A549 (cell line): Measurements from ENCODE around the gene PODXL2. TPM values are rescaled to one million over a fixed set of nuclear protein-coding genes. Genes with fewer than 3 reads are reported as not detected.
"Not testable (repeated sequence)": the region's sequence is repeated elsewhere in the genome, so short reads cannot be mapped to it uniquely, and the experiment has no call there.

ENCODE experiments used
- ATAC-seq, 2 experiments: fragments of 200-7000 bp in 1 of 2; fragments of >200 bp in 1 of 2; cut with Nextera tagmentation in 1 of 2; cut with Tn5 transposase in 1 of 2; 3 replicates each; pipeline versions ENCODE4 v1.8.0 to v1.9.1; 2018 to 2020; ENCODE audit warnings: mild to moderate bottlenecking in 1 of 2, moderate library complexity in 1 of 2
- CTCF ChIA-PET: fragments of 300-600 bp; sonication (Branson Sonifier 250); formaldehyde crosslinking; extraction: SDS; loops from one replicate; lab custom pipeline; 2021; ENCODE audit warnings: antibody characterized with exemption, inconsistent platforms; lab: Yijun Ruan, JAX
- POLR2A ChIA-PET: fragments of 350-600 bp; formaldehyde crosslinking; extraction: SDS; loops from one replicate; lab custom pipeline; 2021; ENCODE audit warnings: antibody characterized with exemption, inconsistent platforms; lab: Yijun Ruan, JAX
- DNase-seq, 2 experiments: peaks; one replicate each; pipeline versions ENCODE4 v3.0.0 to v3.0.0-alpha.2; 2011 to 2016; ENCODE audit warnings: low read depth in 1 of 2, low spot score in 1 of 2
- FAIRE-seq: peaks from 2 replicates; lab custom pipeline; 2011; peaks lifted over from hg19 to GRCh38; lab: Jason Lieb, UNC
- H3K27ac ChIP-seq, 2 experiments: fragments of >200 bp; sonication (Bioruptor Twin); formaldehyde crosslinking; 3 replicates each; pipeline ENCODE4 v1.5.1; 2016 to 2017
- H3K4me1 ChIP-seq: fragments of >200 bp; sonication (Bioruptor Twin); formaldehyde crosslinking; 3 replicates; pipeline ENCODE4 v1.6.1; 2016
- H3K4me2 ChIP-seq: fragments of >200 bp; sonication (Bioruptor Twin); formaldehyde crosslinking; 3 replicates; pipeline ENCODE4 v1.6.1; 2016
- H3K4me3 ChIP-seq: fragments of >200 bp; sonication (Bioruptor Twin); formaldehyde crosslinking; 3 replicates; pipeline ENCODE4 v1.5.1; 2016
- H3K9me3 ChIP-seq: fragments of >200 bp; sonication (Bioruptor Twin); formaldehyde crosslinking; 3 replicates; pipeline ENCODE4 v1.6.1; 2016
- ATOH8 ChIP-seq: fragments of 250-450 bp; sonication (Bioruptor Pico); IDR thresholded peaks from 2 replicates; pipeline ENCODE4 v1.5.0; 2020; ENCODE audit warnings: low read depth, mild to moderate bottlenecking, moderate library complexity
- CHD2 ChIP-seq: fragments of 150-350 bp; IDR thresholded peaks from 2 replicates; pipeline ENCODE4 v1.6.1; 2014; ENCODE audit warnings: low read length; ENCODE audit not compliant: partially characterized antibody
- EHF ChIP-seq: fragments of 250-450 bp; sonication (Bioruptor Pico); IDR thresholded peaks from 2 replicates; pipeline ENCODE4 v1.5.0; 2020; ENCODE audit warnings: mild to moderate bottlenecking
- EHMT2 ChIP-seq: fragments of 200-600 bp; sonication (generic); IDR thresholded peaks from 2 replicates; pipeline ENCODE4 v1.6.1; 2016; ENCODE audit warnings: antibody characterized with exemption, low read depth, mild to moderate bottlenecking, moderate library complexity
- EP300 ChIP-seq, 2 experiments: fragments of >200 bp; sonication (Bioruptor Twin); formaldehyde crosslinking; IDR thresholded peaks; 2 replicates in 1 of 2; 3 replicates in 1 of 2; pipeline ENCODE4 v1.6.1; 2016 to 2017
- ESRRA ChIP-seq: fragments of 150-350 bp; IDR thresholded peaks from 2 replicates; pipeline ENCODE4 v1.6.1; 2014; ENCODE audit warnings: mild to moderate bottlenecking, low read length, borderline replicate concordance
- FOSB ChIP-seq: fragments of 250-450 bp; sonication (Bioruptor Pico); IDR thresholded peaks from 2 replicates; pipeline ENCODE4 v1.5.0; 2020; ENCODE audit warnings: mild to moderate bottlenecking, moderate library complexity
- FOSL2 ChIP-seq, 2 experiments: fragments of 450-650 bp in 1 of 2; fragments of >200 bp in 1 of 2; sonication (Bioruptor Twin) in 1 of 2; formaldehyde crosslinking; IDR thresholded peaks; 2 replicates each; pipeline versions ENCODE4 v1.5.0 to v1.6.1; 2016 to 2020; ENCODE audit warnings: mild to moderate bottlenecking in 1 of 2, moderate library complexity in 1 of 2
- JUN ChIP-seq, 2 experiments: fragments of >200 bp; sonication (Bioruptor Twin); formaldehyde crosslinking; IDR thresholded peaks; 2 replicates in 1 of 2; 3 replicates in 1 of 2; pipeline ENCODE4 v1.6.1; 2016 to 2017
- KDM1A ChIP-seq: fragments of 200-600 bp; sonication (generic); IDR thresholded peaks from 2 replicates; pipeline ENCODE4 v1.6.1; 2016; ENCODE audit warnings: low read depth, mild to moderate bottlenecking
- MAFK ChIP-seq: fragments of 450-650 bp; IDR thresholded peaks from 2 replicates; pipeline ENCODE4 v1.6.1; 2014; ENCODE audit not compliant: partially characterized antibody
- MYC ChIP-seq: IDR thresholded peaks from 2 replicates; pipeline ENCODE4 v1.6.1; 2012; ENCODE audit warnings: mild to moderate bottlenecking, inconsistent platforms, low read length, improper control_type of control experiment, borderline replicate concordance
- PHF8 ChIP-seq: fragments of 200-600 bp; sonication (generic); IDR thresholded peaks from 2 replicates; pipeline ENCODE4 v1.6.1; 2016; ENCODE audit warnings: low read depth, mild to moderate bottlenecking, antibody characterized with exemption, moderate library complexity, borderline replicate concordance
- POLR2AphosphoS2 ChIP-seq: conservative IDR thresholded peaks from 2 replicates; pipeline ENCODE4 v1.6.1; 2012; ENCODE audit warnings: low read length, improper control_type of control experiment, inconsistent platforms
- RAD21 ChIP-seq, 2 experiments: fragments of >200 bp in 1 of 2; sonication (Bioruptor Twin) in 1 of 2; formaldehyde crosslinking in 1 of 2; IDR thresholded peaks in 1 of 2; conservative IDR thresholded peaks in 1 of 2; 2 replicates in 1 of 2; 3 replicates in 1 of 2; pipeline ENCODE4 v1.6.1; 2012 to 2018; ENCODE audit warnings: inconsistent platforms in 1 of 2
- REST ChIP-seq: fragments of 200-600 bp; sonication (generic); IDR thresholded peaks from 2 replicates; pipeline ENCODE4 v1.6.1; 2016; ENCODE audit warnings: antibody characterized with exemption, mild to moderate bottlenecking, moderate library complexity
- TFCP2L1 ChIP-seq: fragments of 250-450 bp; sonication (Bioruptor Pico); IDR thresholded peaks from 2 replicates; pipeline ENCODE4 v1.5.0; 2021; ENCODE audit warnings: mild to moderate bottlenecking
- TP53 ChIP-seq: fragments of 250-450 bp; sonication (Bioruptor Pico); IDR thresholded peaks from 2 replicates; pipeline ENCODE4 v1.5.0; 2021; ENCODE audit warnings: mild to moderate bottlenecking, moderate library complexity
- ZFP36 ChIP-seq: fragments of 450-650 bp; IDR thresholded peaks from 2 replicates; pipeline ENCODE4 v1.6.1; 2014; ENCODE audit warnings: borderline replicate concordance; ENCODE audit not compliant: partially characterized antibody
- WGBS: methylation state at CpG from one replicate; pipeline ENCODE4 v1.1.6; 2017; ENCODE audit errors: missing lambda C conversion rate; 5-methylcytosine and 5-hydroxymethylcytosine counted together
- polyA plus RNA-seq, 4 experiments: library from polyadenylated mRNA; depleted of rRNA in 3 of 4; stranded (reverse); fragments of >200 nt; fragmentation: RNase III in 1 of 4; extraction: RNeasy Plus Mini Kit Qiagen cat#74134 plus additional on column Dnase treatment in 1 of 4; gene quantifications; 2 replicates in 3 of 4; 3 replicates in 1 of 4; pipeline ENCODE4 v1.2.3, GENCODE V29; 2011 to 2017
- TF ChIP-seq, protein P1 (sequence below): fragments of 250-450 bp; sonication (Bioruptor Pico); IDR thresholded peaks from 2 replicates; pipeline ENCODE4 v1.5.0; 2021; ENCODE audit warnings: mild to moderate bottlenecking, moderate library complexity, borderline replicate concordance
- TF ChIP-seq, protein P2 (sequence below): IDR thresholded peaks from 2 replicates; pipeline ENCODE4 v1.6.1; 2012

The PODXL2 gene
- polyA plus RNA-seq, 2 of the 4 experiments (the other 2 are of a cell fraction) = 4.2 to 5.5 TPM

- no peak for TF ChIP-seq FOSL2 (IDR thresholded peaks at IDR 0.05)
- no peak for TF ChIP-seq FOSL2 (CRISPR knock-in tag; IDR thresholded peaks at IDR 0.05)
- TF ChIP-seq MAFK = peak; percentile 41
- TF ChIP-seq CHD2 = no peak
- TF ChIP-seq FOSB (CRISPR knock-in tag) = no peak
- TF ChIP-seq ZFP36 = no peak
- TF ChIP-seq POLR2AphosphoS2 = no peak
- no peak for TF ChIP-seq KDM1A
Observed at GRCh38 chr3:127652246-127652995, 23.4 kb downstream of the PODXL2 start (continued).

DNA sequence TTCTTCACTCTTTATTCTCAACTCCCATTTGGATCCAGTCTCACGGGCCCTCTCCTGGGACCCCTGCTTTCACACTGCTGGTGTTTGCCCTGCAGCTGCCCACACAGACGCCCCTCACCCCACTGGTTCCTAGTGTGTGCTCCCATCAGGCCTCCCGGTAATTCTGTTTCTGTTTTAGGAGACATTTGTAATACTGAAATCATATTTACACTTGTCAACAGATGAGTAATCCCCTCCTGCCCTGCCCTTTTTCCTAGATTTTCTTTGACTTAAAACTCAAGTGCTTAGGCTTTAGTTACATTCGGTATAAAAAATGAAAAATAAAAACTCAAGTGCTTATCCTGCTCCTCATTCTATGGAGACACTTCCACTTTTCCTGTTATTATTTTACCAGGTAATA, 25.4 kb downstream of the PODXL2 start:
- peaks cover 28% of the 10 kb centered on the region for H3K4me1 ChIP-seq
- TF ChIP-seq TP53 (CRISPR knock-in tag) = no peak
- no peak for TF ChIP-seq PHF8
- no peak for TF ChIP-seq TFCP2L1
- no peak for TF ChIP-seq JUN (IDR thresholded peaks at IDR 0.05)
- no peak for TF ChIP-seq ZFP36
- no peak for TF ChIP-seq EP300 (IDR thresholded peaks at IDR 0.05)
- no peak for TF ChIP-seq ATOH8
- TF ChIP-seq MYC = no peak
- TF ChIP-seq ESRRA = no peak
- no peak for TF ChIP-seq EHF (CRISPR knock-in tag)
- no peak for TF ChIP-seq FOSB (CRISPR knock-in tag)
- TF ChIP-seq RAD21 (conservative IDR thresholded peaks at IDR 0.05 in 1 of 2, IDR thresholded peaks at IDR 0.05 in 1 of 2) = no peak
- no peak for TF ChIP-seq EHMT2
- TF ChIP-seq, protein P1, sequence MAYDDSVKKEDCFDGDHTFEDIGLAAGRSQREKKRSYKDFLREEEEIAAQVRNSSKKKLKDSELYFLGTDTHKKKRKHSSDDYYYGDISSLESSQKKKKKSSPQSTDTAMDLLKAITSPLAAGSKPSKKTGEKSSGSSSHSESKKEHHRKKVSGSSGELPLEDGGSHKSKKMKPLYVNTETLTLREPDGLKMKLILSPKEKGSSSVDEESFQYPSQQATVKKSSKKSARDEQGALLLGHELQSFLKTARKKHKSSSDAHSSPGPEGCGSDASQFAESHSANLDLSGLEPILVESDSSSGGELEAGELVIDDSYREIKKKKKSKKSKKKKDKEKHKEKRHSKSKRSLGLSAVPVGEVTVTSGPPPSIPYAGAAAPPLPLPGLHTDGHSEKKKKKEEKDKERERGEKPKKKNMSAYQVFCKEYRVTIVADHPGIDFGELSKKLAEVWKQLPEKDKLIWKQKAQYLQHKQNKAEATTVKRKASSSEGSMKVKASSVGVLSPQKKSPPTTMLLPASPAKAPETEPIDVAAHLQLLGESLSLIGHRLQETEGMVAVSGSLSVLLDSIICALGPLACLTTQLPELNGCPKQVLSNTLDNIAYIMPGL (CRISPR knock-in tag) = no peak
- TF ChIP-seq, protein P2, sequence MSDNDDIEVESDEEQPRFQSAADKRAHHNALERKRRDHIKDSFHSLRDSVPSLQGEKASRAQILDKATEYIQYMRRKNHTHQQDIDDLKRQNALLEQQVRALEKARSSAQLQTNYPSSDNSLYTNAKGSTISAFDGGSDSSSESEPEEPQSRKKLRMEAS = no peak
- no peak for TF ChIP-seq REST
- ATAC-seq = no peak
- ChIA-PET CTCF (no interaction called here), POLR2A (no interaction called here)
- peak overlapping the region; percentile 38 to 67; a peak in 3 of 6 replicates for H3K27ac ChIP-seq
- no peak for DNase-seq
- H3K4me2 ChIP-seq = peak overlapping the region; percentile 60
- FAIRE-seq = no peak
- 22% methylated on average over 4 of the region's 4 CpGs for WGBS
- H3K4me3 ChIP-seq = no peak overlapping the region
- H3K9me3 ChIP-seq = no peaks in the 10 kb centered on the region

DNA sequence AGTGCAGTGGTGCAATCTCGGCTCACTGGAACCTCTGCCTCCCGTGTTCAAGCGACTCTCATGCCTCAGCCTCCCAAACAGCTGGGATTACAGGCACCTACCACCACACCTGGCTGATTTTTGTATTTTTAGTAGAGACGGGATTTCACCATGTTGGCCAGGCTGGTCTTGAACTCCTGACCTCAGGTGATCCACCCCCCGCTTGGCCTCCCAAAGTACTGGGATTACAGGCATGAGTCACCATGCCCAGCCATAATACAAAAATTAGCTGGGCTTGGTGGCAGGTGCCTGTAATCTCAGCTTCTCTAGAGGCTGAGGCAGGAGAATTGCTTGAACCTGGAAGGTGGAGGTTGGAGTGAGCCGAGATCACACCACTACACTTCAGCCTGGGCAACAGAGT, 26.0 kb downstream of the PODXL2 start:
- Histone ChIP-seq H3K4me1 (peaks cover 28% of the 10 kb centered on the region), H3K27ac (peak overlapping the region in 1 of 2 experiments; percentile 67; a peak in 2 of 6 replicates), H3K4me2 (peak overlapping the region; percentile 60)
- POLR2A ChIA-PET, ATAC-seq, DNase-seq, FAIRE-seq, H3K4me3 ChIP-seq, H3K9me3 ChIP-seq: not testable (repeated sequence)
- CTCF ChIA-PET = interaction anchor here (1.1 kb wide), 1 partner anchor 14 kb away, joined by 3 read pairs; no protein-coding TSS in a partner anchor
- WGBS = 87% methylated on average over 6 of the region's 6 CpGs
